Ascending aorta (tissue), 2 donors: Measurements from ENCODE around the gene RFFL. TPM values are rescaled to one million over a fixed set of nuclear protein-coding genes. Genes with fewer than 3 reads are reported as not detected.

ENCODE experiments used
- DNase-seq, 2 donors: peaks; one replicate each; pipeline ENCODE4 v3.0.0-alpha.2; 2019; ENCODE audit warnings: low spot score in 2 of 2
- H3K27ac ChIP-seq, 2 donors: fragments of 200-600 bp; sonication (generic); one replicate each; pipeline ENCODE4 v1.5.1; 2016 to 2017; ENCODE audit warnings: mild to moderate bottlenecking in 1 of 2
- H3K27me3 ChIP-seq: fragments of 200-600 bp; sonication (generic); one replicate; pipeline ENCODE4 v1.5.1; 2017
- H3K36me3 ChIP-seq, 2 donors: fragments of 200-600 bp; sonication (generic); one replicate each; pipeline ENCODE4 v1.5.1; 2016
- H3K4me1 ChIP-seq, 2 donors: fragments of 200-600 bp; sonication (generic); one replicate each; pipeline ENCODE4 v1.5.1; 2016 to 2017; ENCODE audit warnings: mild to moderate bottlenecking in 1 of 2
- H3K4me3 ChIP-seq, 2 donors: fragments of 200-600 bp; sonication (generic); one replicate each; pipeline ENCODE4 v1.5.1; 2016 to 2017; ENCODE audit warnings: mild to moderate bottlenecking in 1 of 2
- H3K9me3 ChIP-seq, 2 donors: fragments of 200-600 bp; sonication (generic); one replicate each; pipeline ENCODE4 v1.5.1; 2016
- CTCF ChIP-seq, 3 experiments: fragments of 200-600 bp in 2 of 3; fragments of 450-650 bp in 1 of 3; sonication (generic) in 2 of 3; IDR thresholded peaks; one replicate each; pipeline ENCODE4 v1.5.1; 2016 to 2019; ENCODE audit warnings: antibody characterized with exemption in 3 of 3, mild to moderate bottlenecking in 1 of 3, moderate library complexity in 1 of 3
- intact Hi-C: fragments of 100-400 bp; cut with DNase I; formaldehyde crosslinking; loops from one replicate; pipeline ENCODE4 v1.15.1; 2023
- total RNA-seq: library from RNA; depleted of rRNA; stranded (reverse); fragments of >200 nt; gene quantifications from one replicate; pipeline ENCODE4 v1.1.0, GENCODE V29; 2016

The RFFL gene
- total RNA-seq, 1 donor from 2014 or later: 20.0 TPM

- peak overlapping the region; percentile 99 to 100 for H3K27ac ChIP-seq
- H3K27me3 ChIP-seq: no peaks in the 10 kb centered on the region
- no peak for TF ChIP-seq CTCF (IDR thresholded peaks at IDR 0.05)
- H3K9me3 ChIP-seq: no peaks in the 10 kb centered on the region
- DNase-seq: no peak
- peaks cover 0 to 22% of the 10 kb centered on the region in 2 donors for H3K4me1 ChIP-seq
- no peaks in the 10 kb centered on the region for H3K36me3 ChIP-seq
- peak overlapping the region; percentile 96 to 97 for H3K4me3 ChIP-seq
- intact Hi-C loops: loop anchor here (1.0 to 10.0 kb wide), 5 partner anchors 18 to 828 kb away; partner anchors contain the start of genes CCT6B, PEX12, TAF15 and ZNF830
Measured at GRCh38 chr17:34979650-34980352, 83.7 kb downstream of the RFFL start.

- no peaks in the 10 kb centered on the region for H3K27me3 ChIP-seq
Measured at GRCh38 chr17:34979153-34979552, 84.4 kb downstream of the RFFL start.

DNA sequence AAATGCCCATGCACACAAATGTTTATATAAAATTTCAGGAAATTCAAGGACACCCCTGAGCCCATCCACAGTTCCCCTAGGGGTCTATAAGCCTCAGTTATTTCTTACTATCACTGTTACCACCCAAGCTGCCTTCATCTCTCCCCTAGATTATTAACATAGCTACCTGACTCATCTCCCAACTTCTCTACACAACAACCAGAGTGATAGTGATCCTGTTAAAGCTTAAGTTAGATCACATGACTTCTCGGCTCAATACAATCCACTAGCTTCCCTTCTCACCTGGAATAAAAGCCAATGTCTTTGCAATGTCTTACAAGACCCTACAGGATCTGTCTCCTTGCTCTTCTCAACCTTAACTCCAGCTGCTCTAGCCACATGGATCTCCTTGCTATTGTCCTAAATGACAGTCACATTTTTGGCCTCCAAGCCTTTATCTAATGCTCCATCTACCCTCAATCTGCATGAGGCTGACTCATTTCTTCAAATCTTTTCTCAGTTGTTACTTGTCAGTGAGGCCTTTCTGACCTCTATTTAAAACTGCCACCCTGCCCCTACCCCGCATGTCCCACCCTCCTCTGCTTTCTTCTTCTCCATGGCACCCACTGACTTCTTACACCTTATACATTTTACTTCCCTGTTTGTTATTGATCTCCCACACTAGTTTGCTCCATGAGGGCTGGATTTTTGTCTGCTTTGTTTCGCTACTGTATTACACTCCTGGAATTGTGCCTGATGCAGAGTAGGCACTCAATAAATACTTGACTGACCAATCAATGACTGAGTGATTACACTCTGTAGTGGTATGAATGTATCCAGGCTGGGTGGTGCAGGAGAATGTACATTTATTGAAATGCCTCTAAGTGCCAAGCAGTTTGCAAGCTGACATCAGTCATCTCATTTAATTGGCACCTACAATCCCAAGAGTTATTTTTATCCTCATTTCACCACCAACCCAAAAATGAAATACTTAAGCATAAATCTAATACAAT, 88.4 kb downstream of the RFFL start:
- intact Hi-C loops: no loop called here
- TF ChIP-seq CTCF (IDR thresholded peaks at IDR 0.05): no peak
- Histone ChIP-seq H3K27ac (no peak overlapping the region), H3K4me3 (no peak overlapping the region), H3K36me3 (no peaks in the 10 kb centered on the region), H3K9me3 (no peaks in the 10 kb centered on the region), H3K4me1 (peaks cover 0 to 5% of the 10 kb centered on the region in 2 donors), H3K27me3 (no peaks in the 10 kb centered on the region)
- DNase-seq: no peak

More at GRCh38 chr17:34979153-34979552, 84.4 kb downstream of the RFFL start:
- intact Hi-C loops: no loop called here
- no peak for TF ChIP-seq CTCF (IDR thresholded peaks at IDR 0.05)
- no peak for DNase-seq
- Histone ChIP-seq H3K9me3 (no peaks in the 10 kb centered on the region), H3K27ac (no peak overlapping the region), H3K36me3 (no peaks in the 10 kb centered on the region), H3K4me1 (peaks cover 0 to 19% of the 10 kb centered on the region in 2 donors), H3K4me3 (no peak overlapping the region)

DNA sequence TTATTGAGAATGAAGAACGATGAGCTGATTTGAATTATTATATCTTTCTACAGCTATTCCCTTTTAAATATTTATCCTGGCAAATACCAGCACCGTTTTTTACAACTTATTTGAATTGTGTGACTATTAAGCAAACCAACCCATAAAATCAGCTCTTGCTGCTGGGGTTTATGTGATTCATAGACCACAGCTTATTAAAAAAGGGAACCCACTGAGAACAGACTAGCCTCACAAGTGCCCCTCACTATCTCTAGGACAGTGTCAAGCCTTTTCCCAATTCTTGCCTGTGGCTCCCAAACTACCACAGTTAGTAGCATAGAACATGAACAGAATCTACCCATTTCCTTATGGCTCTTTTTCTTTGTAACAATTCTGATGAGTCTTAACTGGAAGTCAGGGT, 89.3 kb downstream of the RFFL start:
- Histone ChIP-seq H3K36me3 (no peaks in the 10 kb centered on the region), H3K9me3 (no peaks in the 10 kb centered on the region), H3K27ac (no peak overlapping the region), H3K27me3 (no peaks in the 10 kb centered on the region), H3K4me3 (no peak overlapping the region), H3K4me1 (no peaks in the 10 kb centered on the region)
- TF ChIP-seq CTCF (IDR thresholded peaks at IDR 0.05): no peak
- DNase-seq: no peak
- intact Hi-C loops: no loop called here

DNA sequence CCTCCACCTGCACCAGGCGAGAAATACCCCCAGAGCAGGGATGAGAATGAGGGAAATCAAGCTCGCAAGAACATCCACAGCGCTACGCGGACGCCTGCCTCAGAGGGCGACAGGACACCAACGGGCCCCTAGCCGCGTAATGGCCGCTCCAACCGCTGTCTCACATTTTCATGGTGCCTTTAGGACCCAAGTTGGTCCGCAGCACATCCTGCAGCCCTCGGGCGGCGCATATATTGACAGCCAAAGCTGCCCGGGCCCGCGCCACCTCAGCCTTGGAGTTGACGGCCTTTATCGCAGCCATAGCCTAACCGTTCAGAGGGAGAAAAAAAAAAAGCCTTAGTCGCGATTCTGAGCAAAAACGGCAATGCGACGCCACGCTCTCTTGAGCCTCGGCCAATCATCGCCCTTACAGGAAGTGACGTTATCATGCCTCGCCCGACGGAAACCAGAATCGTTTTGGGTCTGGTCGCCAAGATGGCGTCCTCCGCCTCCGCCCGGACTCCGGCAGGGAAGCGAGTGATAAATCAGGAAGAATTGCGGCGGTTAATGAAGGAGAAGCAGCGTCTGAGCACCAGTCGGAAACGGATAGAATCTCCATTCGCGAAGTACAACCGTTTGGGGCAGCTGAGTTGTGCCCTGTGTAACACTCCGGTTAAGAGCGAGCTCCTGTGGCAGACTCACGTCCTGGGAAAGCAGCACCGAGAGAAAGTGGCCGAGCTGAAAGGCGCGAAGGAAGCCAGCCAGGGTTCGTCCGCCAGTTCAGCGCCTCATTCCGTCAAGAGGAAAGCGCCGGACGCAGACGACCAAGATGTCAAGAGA, 102.2 kb downstream of the RFFL start, which contains the start of the genes CCT6B and ZNF830:
CCT6B (minus strand) TSS at position 368 of the 819 bp plus-strand sequence; CDS start at position 301, 67 bp downstream.
ZNF830 (plus strand) TSS at position 448 of the 819 bp plus-strand sequence; CDS start at position 475, 27 bp downstream.
- H3K4me1 ChIP-seq: peaks cover 5 to 10% of the 10 kb centered on the region in 2 donors
- peaks cover 16 to 25% of the 10 kb centered on the region in 2 donors for H3K36me3 ChIP-seq
- peak; percentile 65 to 96 for DNase-seq
- peak within 1 kb of the TSS; percentile 84 for H3K4me3 ChIP-seq
- TF ChIP-seq CTCF (IDR thresholded peaks at IDR 0.05): peak in 1 of 3 experiments; percentile 1
- H3K27me3 ChIP-seq: no peaks in the 10 kb centered on the region
- intact Hi-C loops: loop anchor here (1.0 to 5.0 kb wide), 5 partner anchors 19 to 1526 kb away; partner anchors contain the start of genes LIG3 and ZNHIT3
- H3K27ac ChIP-seq: peak within 1 kb of the TSS; percentile 87 to 93
- H3K9me3 ChIP-seq: no peaks in the 10 kb centered on the region
